NCI-H2107 (cell line): ENCODE results near the gene GIN1.
"Not testable (repeated sequence)": the region's sequence is repeated elsewhere in the genome, so short reads cannot be mapped to it uniquely, and the experiment has no call there.

Experiments
- DNase-seq: peaks from one replicate; lab custom pipeline; 2025; lab: John Stamatoyannopoulos, UW

Gene GIN1

GRCh38 chr5:103109277-103109676, 10.7 kb downstream of the GIN1 start:
- DNase-seq: no peak

GRCh38 chr5:103108086-103108485, 11.9 kb downstream of the GIN1 start:
- no peak for DNase-seq

- DNase-seq: no peak
Observed at GRCh38 chr5:103102234-103102633, 17.7 kb downstream of the GIN1 start.

- no peak for DNase-seq
Observed at GRCh38 chr5:103101079-103101750, 18.7 kb downstream of the GIN1 start.

- DNase-seq: no peak
Observed at GRCh38 chr5:103098993-103099392, 20.9 kb downstream of the GIN1 start.

GRCh38 chr5:103094737-103095136, 25.2 kb downstream of the GIN1 start:
- no peak for DNase-seq

GRCh38 chr5:103093727-103094126, 26.2 kb downstream of the GIN1 start:
- no peak for DNase-seq

- no peak for DNase-seq
Observed at GRCh38 chr5:103092676-103093075, 27.3 kb downstream of the GIN1 start.

- DNase-seq: no peak
Observed at GRCh38 chr5:103090791-103091190, 29.1 kb downstream of the GIN1 start.

GRCh38 chr5:103089272-103089671, 30.7 kb downstream of the GIN1 start:
- no peak for DNase-seq

GRCh38 chr5:103086547-103086946, 33.4 kb downstream of the GIN1 start:
- DNase-seq: no peak

GRCh38 chr5:103079796-103080195, 40.1 kb downstream of the GIN1 start:
- DNase-seq: no peak

- no peak for DNase-seq
Observed at GRCh38 chr5:103075442-103075841, 44.5 kb downstream of the GIN1 start.

GRCh38 chr5:103073500-103073899, 46.4 kb downstream of the GIN1 start:
- DNase-seq: not testable (repeated sequence)

- no peak for DNase-seq
Observed at GRCh38 chr5:103066326-103066725, 53.6 kb downstream of the GIN1 start.

GRCh38 chr5:103060424-103060954, 59.4 kb downstream of the GIN1 start:
- DNase-seq: no peak

- DNase-seq: no peak
Observed at GRCh38 chr5:103059525-103059924, 60.4 kb downstream of the GIN1 start.

- no peak for DNase-seq
Observed at GRCh38 chr5:103057208-103058130, 62.5 kb downstream of the GIN1 start.

GRCh38 chr5:103046706-103047105, 73.2 kb downstream of the GIN1 start:
- not testable (repeated sequence) for DNase-seq

GRCh38 chr5:103041071-103041676, 78.8 kb downstream of the GIN1 start:
- DNase-seq: peak; percentile 4

GRCh38 chr5:103037673-103038455, 82.1 kb downstream of the GIN1 start:
- no peak for DNase-seq

- DNase-seq: no peak
Observed at GRCh38 chr5:103036601-103037000, 83.3 kb downstream of the GIN1 start.
